HuH-7.5 (cell line): ENCODE data around the gene TADA1.
"Not testable (repeated sequence)": the region's sequence is repeated elsewhere in the genome, so short reads cannot be mapped to it uniquely, and the experiment has no call there.

Experiments
- DNase-seq: peaks from one replicate; pipeline ENCODE4 v3.0.0; 2011; ENCODE audit warnings: low spot score

The TADA1 gene

GRCh38 chr1:166889776-166890175, 13.7 kb upstream of the TADA1 start:
- no peak for DNase-seq

GRCh38 chr1:166888373-166889111, 12.5 kb upstream of the TADA1 start:
- DNase-seq: no peak

DNA sequence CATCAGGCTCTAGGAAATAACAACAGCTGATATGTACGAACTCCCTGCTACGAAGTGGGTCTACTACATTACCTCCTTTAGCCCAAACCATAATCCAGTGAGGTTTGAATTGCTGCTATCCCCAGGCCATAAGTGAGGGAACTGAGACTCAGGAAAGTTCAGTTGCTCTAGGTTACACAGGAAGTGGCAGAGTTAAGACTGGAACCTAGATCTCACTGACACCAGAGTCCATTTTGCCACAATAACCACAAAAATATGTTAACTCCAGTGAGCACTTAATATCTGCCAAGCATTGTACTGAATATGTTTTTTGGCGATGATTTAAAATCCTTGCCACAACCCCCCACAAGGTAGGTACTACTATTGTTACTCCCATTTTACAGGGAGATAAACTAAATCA, 8.9 kb upstream of the TADA1 start:
- DNase-seq: no peak

GRCh38 chr1:166884040-166884642, 8.1 kb upstream of the TADA1 start:
- DNase-seq: no peak

DNA sequence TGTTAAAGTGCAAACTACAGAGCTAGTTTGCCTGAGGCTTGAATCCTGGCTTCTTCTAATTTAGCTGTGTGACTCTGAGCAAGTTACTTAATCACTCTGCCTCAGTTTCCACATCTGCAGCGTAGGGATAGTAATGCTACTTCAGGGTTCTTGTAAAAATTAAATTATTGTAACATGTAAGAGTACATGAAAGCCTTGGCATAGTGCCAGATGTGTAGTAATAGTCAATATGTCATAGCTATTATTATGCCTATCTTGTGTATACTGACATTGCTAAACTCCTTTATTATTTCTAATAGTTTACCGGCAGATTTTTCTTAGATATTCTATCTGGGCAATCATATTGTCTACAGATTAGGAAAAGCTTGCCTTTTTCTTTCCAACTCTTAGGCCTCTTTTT, 6.8 kb upstream of the TADA1 start:
- no peak for DNase-seq

GRCh38 chr1:166878173-166878917, 2.3 kb upstream of the TADA1 start:
- not testable (repeated sequence) for DNase-seq

DNA sequence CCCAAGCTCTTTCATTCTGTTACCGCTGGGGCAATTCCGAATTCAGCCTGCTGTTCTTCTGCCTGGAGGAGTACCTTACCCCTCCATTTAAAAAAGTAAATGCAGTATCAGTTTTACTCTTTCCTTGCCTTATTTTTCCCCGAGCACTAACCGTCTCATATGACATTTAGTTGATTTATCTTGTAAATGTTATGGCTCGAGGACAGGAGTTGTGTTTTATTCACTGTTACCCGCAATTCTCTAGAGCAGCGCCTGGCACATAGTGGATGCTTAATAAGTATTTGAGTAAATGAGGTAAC, 425 bp upstream of the TADA1 start:
- no peak for DNase-seq

DNA sequence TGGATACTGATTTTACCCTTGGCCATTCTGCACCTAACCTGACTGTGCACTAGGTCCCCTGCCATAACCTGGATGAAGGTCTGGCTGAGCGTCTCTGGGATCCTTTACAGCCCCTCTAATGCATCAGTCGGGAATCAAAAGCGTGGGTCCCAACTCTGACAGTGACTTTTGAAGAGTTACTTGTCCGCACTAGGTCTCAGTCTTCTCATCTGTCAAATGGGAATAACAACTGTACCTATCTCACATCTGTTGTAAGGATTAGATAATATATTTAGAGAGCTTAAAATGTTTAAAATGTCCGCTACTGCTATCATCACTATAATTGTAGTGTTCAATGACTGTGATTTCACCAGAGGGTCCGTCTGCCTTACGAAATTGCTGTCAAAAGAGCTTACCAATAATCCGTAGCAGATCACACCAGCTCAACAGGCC, 746 bp downstream of the TADA1 start:
- DNase-seq: no peak

DNA sequence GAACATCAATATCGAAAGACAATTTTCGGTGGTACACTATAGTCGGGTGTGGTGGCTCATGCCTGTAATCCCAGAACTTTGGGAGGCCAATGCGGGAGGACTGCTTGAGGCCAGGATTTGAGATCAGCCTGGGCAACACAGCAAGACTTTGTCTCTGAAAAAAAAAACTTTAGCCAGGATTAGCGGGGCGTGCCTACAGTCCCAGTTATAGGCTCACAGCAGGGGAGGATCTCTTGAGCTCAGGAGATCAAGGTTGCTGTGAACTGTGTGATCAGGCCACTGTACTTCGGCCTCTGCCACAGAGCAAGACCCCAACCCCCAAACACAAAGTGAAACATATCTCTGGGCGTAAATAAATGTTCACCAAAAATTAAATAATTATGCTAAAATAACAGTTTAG, 1.6 kb downstream of the TADA1 start:
- DNase-seq: no peak

DNA sequence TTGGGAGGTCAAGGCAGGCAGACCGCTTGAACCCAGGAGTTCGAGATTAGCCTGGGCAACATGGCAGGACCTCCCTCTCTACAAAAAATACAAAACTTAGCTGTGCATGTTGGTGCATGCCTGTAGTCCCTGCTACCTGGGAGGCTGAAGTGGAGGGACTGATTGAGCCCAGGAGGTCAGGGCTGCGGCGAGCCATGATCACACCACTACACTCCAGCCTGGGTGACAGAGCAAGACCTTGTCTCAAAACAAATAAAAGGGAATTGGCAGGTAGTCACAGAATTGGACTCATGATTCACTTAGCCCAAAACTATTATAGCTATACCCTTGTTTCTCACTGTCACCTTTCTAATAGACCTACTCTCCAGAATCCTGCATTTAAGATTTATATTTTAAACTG, 5.5 kb downstream of the TADA1 start:
- DNase-seq: no peak

DNA sequence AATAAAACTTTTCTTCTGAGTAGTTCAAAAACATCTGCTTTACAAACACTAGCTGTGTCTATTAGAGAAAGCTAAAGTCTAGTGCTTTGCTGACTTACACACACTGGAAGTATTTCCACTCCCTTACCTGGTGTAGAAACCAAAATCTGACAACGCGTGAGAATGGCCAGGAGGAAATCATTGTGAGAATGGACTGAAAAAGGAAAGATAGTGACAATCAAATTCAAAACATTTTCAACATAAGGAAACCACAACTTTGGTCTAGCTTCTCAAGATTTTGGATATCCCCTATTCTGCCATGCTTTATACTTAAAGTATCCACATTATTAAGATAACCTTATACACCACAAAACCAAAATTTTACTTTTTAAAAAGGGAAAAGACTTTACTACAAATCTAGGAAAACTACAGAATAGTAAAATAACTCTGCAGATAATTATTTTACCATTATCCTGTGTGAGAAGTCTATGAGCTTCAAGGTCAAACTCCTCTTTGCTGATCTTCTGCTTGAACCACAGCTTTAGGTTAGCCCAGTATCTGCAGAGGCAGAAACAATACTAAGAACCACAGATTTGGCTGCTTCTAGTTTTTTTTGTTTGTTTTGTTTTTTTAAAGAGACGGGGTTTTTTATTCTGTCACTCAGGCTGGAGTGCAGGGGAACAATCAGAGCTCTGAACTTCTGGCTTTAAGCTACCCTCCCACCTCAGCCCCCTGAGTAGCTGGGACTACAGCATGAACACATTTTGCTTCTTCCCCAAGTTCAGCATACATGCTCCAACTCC, 6.6 kb downstream of the TADA1 start:
- DNase-seq: no peak

DNA sequence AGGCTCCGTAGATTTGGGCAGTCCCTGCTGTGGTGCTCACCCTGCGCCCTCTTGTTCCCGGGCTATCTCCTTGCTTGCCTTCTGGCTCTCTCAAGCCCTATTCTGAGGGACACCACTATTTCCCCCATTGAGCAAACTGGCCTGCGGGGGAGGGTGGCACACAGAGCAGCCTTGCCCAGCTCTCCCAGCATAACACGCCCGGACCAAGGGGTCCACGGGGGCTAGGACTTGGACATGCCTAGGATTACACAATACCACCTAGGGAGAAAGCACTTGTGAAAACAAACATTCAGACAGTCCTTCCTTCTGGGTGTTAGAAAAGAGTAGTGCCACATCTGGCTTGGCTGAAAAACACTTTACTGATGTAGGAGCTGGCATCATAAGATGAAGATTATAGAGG, 7.4 kb downstream of the TADA1 start:
- no peak for DNase-seq

DNA sequence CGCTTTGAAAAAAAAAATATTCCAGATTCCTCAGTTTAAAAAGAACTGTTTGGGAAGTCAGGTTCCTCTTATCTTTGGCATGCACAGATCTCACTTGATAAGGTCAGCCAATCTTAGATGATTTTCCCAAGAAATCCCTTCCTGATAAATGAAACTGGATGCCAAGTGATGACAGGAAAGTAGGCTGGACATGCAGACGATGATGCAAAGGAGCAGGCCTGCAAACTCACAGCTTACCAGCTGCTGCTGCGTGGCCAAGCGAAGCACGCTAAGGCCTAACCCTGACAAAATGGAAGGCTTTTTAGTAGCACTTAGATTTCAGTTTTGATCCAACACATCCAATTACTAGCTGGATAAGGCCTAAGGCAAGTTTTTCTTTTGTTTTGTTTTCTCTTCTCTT, 10.1 kb downstream of the TADA1 start:
- no peak for DNase-seq

DNA sequence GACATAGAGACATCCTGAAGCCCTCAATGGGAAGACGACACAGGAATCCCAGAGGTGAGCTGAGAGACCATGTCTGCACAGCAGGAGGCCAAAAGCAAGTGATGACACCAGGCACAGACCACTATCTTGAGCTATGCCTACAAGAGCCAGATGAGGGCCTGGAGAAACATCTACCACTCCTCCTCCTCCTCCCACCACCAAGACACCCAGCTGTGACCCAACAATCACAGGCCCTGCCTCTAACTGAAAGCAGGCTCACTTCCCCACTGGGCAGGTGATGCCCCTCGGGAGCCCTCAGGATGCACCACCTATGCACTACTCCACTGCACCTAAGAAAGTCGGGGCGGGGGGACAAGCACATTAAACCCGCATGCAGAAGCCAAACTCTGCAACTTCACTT, 16.5 kb downstream of the TADA1 start:
- DNase-seq: no peak

DNA sequence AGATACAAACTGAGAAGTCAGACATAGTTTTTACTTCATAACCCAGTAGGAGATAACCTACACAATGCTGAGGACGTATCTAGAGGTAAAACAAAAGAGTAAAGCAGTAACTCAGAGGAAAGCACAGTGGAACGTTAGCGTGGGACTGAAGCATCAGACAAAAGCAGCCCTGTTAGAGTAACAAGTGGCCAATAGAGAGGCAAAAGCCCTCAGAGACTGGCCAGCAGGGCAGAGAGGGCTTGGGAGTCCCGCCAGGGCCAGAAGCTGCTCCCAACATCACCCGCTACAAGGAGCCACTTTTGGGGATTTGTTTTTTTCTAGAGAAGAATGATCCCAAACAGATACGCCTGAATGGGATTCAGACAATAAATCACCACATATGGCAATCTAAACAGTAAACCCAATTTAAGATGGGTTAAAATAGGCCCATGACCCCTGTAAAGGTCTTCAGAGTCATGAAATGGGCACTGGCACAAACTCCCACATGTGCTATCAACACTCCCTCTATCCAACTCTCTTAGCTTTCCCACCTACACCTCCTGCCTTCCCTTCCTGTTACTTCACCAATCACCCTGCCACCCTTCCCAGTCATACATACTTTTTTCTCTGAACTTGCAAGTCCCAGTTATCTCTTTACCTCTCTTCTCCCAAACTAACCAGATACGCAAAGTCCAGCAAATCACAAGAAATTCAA, 17.2 kb downstream of the TADA1 start:
- DNase-seq: no peak

DNA sequence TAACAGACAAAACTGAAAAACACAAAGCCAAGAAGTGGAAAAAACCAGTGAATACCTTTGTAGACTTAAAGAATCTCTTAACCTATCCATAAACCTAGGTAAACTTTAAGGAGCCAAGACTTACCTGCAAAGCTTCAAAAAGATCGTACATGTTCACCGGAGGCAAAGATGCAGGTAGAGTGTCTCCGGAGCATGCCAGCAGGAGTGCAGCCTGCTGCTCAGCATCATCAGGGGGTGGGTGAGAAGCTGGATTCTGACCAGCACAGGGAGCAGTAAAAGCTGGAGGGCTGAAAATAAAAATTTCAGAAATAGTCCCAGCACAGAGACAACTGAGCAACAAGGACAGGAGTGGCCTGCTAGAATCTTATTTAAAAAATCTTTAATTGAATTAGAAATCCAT, 18.1 kb downstream of the TADA1 start:
- DNase-seq: no peak

GRCh38 chr1:166855558-166855957, 20.5 kb downstream of the TADA1 start:
- DNase-seq: no peak

DNA sequence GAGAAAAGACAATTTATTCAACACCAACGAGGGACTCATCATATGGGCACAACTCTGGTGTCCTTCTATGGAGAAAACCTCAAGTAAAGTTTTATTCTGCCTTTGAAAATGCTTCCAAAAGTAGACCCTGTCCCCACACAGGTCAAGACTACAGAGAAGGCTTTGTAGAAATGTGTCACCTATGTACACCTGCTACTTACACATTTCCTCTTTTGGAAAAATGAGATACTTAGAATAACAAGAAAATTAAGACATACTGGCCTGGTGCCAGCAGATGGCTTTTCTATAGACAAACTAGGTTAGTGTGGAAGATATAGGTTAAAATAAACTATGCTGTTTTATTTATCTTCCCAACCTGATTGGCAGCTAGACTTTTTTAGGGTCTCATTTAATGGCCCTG, 23.1 kb downstream of the TADA1 start:
- DNase-seq: no peak

- no peak for DNase-seq
Measured at GRCh38 chr1:166849135-166849534, 26.9 kb downstream of the TADA1 start.

DNA sequence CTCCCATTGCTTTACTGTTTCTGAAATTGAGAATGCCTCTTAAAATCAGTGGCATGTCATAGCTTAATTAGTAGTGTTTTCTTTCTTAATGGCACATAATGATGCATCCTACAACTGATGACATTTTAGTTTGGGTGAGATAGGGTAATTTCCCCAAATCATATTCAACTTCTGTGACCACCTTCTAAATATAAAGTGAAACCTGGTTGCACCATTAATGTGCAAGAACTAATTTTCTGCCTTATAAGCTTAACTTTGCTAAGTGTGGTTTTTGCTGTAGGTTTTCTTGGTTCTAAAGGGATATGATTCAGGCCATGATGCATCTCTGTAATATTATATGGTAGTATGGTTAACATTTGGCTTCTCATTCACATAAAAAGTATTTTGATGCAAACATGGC, 27.9 kb downstream of the TADA1 start:
- no peak for DNase-seq

GRCh38 chr1:166844791-166845190, 31.3 kb downstream of the TADA1 start:
- DNase-seq: no peak
